ENCODE measurements around the gene HIC2. TPM values are rescaled to one million over a fixed set of nuclear protein-coding genes. Genes with fewer than 3 reads are reported as not detected.
"Not testable (repeated sequence)": the region's sequence is repeated elsewhere in the genome, so short reads cannot be mapped to it uniquely, and the experiment has no call there.

Gene HIC2
- total RNA-seq, 1 donor from 2014 or later = 60.7 TPM

DNA sequence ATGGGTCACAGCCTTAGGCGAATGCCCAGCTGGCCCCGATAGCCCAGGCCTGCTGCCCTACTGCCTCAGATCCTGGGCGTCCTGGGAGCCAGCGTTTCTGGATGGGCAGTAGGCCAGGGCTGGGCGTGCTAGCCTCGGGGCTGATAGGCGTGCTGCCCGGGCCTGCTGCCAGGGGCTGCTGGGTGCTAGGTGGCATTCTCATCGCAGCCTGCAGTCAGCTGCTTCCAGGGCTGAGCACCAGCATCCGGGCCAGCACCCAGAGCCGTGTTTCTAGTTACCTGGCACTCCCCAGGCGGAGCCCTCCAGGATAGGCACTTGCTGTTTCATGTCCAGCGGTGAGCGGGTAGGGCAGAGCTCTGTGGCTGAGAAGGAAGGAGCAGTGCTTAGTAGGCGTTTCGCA is 23.5 kb downstream of the HIC2 start:
- not testable (repeated sequence) for H3K27ac Mint-ChIP-seq (ENCODE audit: unreplicated experiment); H3K4me3 Mint-ChIP-seq (ENCODE audit: unreplicated experiment); H3K9me3 Mint-ChIP-seq (ENCODE audit: unreplicated experiment); H3K36me3 Mint-ChIP-seq (ENCODE audit: unreplicated experiment); DNase-seq; H3K27me3 Mint-ChIP-seq (ENCODE audit: unreplicated experiment)
- H3K4me1 Mint-ChIP-seq (ENCODE audit: low read depth, unreplicated experiment) = peaks cover 14% of the 10 kb centered on the region

DNA sequence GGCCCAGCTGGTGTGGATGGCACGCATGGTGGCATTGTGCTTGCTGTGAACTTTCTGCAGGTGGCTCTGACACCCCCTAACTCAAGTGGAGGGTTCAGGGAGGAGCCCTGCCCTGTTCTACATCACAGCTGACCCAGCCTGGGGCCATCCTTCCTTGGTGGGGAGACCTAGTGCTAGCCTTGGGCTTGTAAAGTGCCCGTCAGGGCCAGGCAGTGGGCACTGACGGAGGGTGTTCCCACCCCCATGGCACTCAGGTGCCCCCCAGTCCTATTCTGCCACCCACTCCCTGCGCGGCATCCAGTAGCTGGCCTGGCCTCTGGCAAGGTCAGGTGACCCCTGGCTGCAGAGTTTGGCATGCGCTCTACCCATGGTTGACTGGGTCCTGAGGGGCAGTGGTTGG is 24.0 kb downstream of the HIC2 start:
- not testable (repeated sequence) for H3K4me3 Mint-ChIP-seq (ENCODE audit: unreplicated experiment); H3K9me3 Mint-ChIP-seq (ENCODE audit: unreplicated experiment); H3K27ac Mint-ChIP-seq (ENCODE audit: unreplicated experiment); H3K36me3 Mint-ChIP-seq (ENCODE audit: unreplicated experiment); DNase-seq; H3K27me3 Mint-ChIP-seq (ENCODE audit: unreplicated experiment)
- H3K4me1 Mint-ChIP-seq (ENCODE audit: low read depth, unreplicated experiment) = peaks cover 14% of the 10 kb centered on the region

GRCh38 chr22:21442123-21442522 is 25.0 kb downstream of the HIC2 start:
- not testable (repeated sequence) for H3K27me3 Mint-ChIP-seq (ENCODE audit: unreplicated experiment)

GRCh38 chr22:21442646-21443045 is 25.5 kb downstream of the HIC2 start:
- not testable (repeated sequence) for H3K9me3 Mint-ChIP-seq (ENCODE audit: unreplicated experiment); H3K4me3 Mint-ChIP-seq (ENCODE audit: unreplicated experiment); H3K36me3 Mint-ChIP-seq (ENCODE audit: unreplicated experiment); H3K27ac Mint-ChIP-seq (ENCODE audit: unreplicated experiment); H3K27me3 Mint-ChIP-seq (ENCODE audit: unreplicated experiment)
- peak; percentile 17 for DNase-seq
- H3K4me1 Mint-ChIP-seq (ENCODE audit: low read depth, unreplicated experiment) = peaks cover 16% of the 10 kb centered on the region

More at GRCh38 chr22:21442123-21442522, 25.0 kb downstream of the HIC2 start:
- H3K4me1 Mint-ChIP-seq (ENCODE audit: low read depth, unreplicated experiment) = peaks cover 14% of the 10 kb centered on the region
- not testable (repeated sequence) for H3K36me3 Mint-ChIP-seq (ENCODE audit: unreplicated experiment); H3K4me3 Mint-ChIP-seq (ENCODE audit: unreplicated experiment); H3K27ac Mint-ChIP-seq (ENCODE audit: unreplicated experiment); H3K9me3 Mint-ChIP-seq (ENCODE audit: unreplicated experiment); DNase-seq

DNA sequence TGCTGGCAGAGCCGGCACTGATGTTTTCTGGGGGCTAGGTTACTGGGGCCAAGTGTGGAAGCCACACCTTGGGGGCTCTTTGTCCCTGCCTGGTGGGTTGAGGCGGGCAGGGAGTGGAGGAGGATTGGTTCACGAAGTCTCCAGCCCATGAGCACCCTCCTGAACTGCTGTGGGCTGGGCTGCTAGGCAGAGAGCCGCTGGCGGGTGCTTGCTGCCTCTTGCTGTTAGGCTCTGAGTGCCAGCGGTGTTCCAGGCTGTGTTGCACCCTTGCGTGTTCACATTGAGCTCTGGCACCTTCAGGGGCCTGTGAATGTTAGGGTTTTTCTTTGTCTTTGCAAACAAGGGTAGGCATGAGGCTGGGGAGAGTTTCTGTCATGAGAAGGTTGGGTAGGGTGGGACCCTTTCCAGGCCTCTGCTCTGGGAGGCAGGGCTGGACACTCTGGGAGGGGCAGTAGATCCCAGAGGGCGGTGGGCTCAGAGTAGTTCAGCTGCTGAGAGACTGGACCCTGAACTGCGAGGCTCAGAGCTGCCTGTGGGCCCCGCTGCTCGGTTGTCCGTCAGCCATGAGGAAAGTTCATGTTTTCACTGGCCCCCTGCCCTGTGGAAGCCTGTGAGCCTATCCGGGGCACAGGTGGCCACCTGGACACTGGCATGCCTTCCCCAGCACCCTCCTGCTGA is 26.0 kb downstream of the HIC2 start:
- no peak for TF ChIP-seq CTCF (IDR thresholded peaks at IDR 0.05; ENCODE audit: partially characterized antibody, unreplicated experiment)
- peak; percentile 20 for DNase-seq
- Mint-ChIP-seq H3K27ac (ENCODE audit: unreplicated experiment) (peak overlapping the region; percentile 78), H3K36me3 (ENCODE audit: unreplicated experiment) (no peaks in the 10 kb centered on the region), H3K4me1 (ENCODE audit: low read depth, unreplicated experiment) (peaks cover 19% of the 10 kb centered on the region), H3K4me3 (ENCODE audit: unreplicated experiment) (peak overlapping the region; percentile 1), H3K27me3 (ENCODE audit: unreplicated experiment) (peaks cover 8% of the 10 kb centered on the region), H3K9me3 (ENCODE audit: unreplicated experiment) (peaks cover 5% of the 10 kb centered on the region)

DNA sequence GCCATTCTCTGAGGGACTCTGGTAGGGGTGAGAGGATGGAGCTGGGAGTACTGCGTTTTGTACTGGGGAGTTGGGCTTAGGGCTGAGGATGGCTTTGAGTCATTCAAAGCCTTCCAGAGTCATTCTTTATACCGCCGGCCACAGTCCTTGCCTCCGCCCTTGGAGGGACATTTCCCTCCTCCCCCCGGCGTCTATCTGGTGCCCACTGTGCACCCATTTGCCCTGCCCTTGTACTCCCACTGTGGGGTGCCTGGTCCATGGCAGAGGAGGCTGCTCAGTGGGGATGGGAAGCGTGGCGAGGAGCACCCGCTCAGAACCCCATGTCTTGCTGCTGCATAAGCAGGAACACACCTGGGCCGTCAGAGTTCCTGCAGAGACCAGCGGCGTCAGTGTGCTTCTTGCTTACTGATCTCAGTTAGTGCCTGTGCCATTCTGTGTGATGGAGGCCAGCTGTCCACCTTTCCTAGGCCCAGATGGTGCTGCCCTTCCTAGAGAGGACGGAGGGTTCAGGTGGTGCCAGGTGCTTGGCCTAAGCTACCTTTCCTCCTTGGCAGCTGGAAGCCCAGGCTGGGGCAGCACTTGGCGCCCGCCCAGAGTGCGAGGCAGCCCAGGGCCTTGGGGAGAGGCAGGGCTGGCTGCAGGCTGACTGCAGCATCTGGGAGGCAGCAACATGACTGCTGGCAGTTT is 26.7 kb downstream of the HIC2 start:
- DNase-seq = peak; percentile 58
- Mint-ChIP-seq H3K27me3 (ENCODE audit: unreplicated experiment) (peaks cover 8% of the 10 kb centered on the region), H3K36me3 (ENCODE audit: unreplicated experiment) (no peaks in the 10 kb centered on the region), H3K4me3 (ENCODE audit: unreplicated experiment) (peak overlapping the region; percentile 1), H3K9me3 (ENCODE audit: unreplicated experiment) (peaks cover 5% of the 10 kb centered on the region), H3K27ac (ENCODE audit: unreplicated experiment) (peak overlapping the region; percentile 55), H3K4me1 (ENCODE audit: low read depth, unreplicated experiment) (peaks cover 22% of the 10 kb centered on the region)
- no peak for TF ChIP-seq CTCF (IDR thresholded peaks at IDR 0.05; ENCODE audit: partially characterized antibody, unreplicated experiment)

Data from glutamatergic neuron (in vitro differentiated cells).